Left renal cortex interstitium (tissue), 4 donors: ENCODE results near the gene ZCRB1. TPM values are rescaled to one million over a fixed set of nuclear protein-coding genes. Genes with fewer than 3 reads are reported as not detected.
"Not testable (repeated sequence)": the region's sequence is repeated elsewhere in the genome, so short reads cannot be mapped to it uniquely, and the experiment has no call there.

Source experiments
- DNase-seq, 4 donors: peaks; one replicate each; pipeline ENCODE4 v3.0.0-alpha.2; 2013; ENCODE audit warnings: low read depth in 4 of 4, low spot score in 2 of 4, missing footprints in 1 of 4
- polyA plus RNA-seq, 4 donors: library from polyadenylated mRNA; unstranded; fragments of 120-200 nt; gene quantifications; one replicate each; pipeline ENCODE4 v1.2.1, GENCODE V29; 2013; ENCODE audit not compliant: insufficient read length in 4 of 4

The ZCRB1 gene
- polyA plus RNA-seq, 4 donors: 89.8 to 106 (median 102) TPM

DNA sequence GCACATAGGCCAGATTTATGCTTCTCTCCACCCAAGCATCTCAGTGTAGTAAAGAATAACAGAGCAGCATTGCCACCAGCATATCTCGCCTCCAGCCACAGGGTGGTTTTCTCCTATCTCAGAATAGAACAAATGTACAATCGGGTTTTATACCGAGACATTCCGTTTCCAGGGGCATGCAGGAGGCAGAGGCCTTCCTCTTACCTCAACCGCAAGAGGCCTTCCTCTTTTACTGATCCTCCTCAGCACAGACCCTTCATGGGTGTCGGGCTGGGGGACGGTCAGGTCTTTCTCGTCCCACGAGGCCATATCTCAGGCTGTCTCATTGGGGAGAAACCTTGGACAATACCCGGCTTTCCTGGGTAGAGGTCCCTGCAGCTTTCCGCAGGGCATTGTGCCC lies 4.2 kb upstream of the ZCRB1 start:
- not testable (repeated sequence) for DNase-seq

GRCh38 chr12:42327227-42327590 lies 1.3 kb upstream of the ZCRB1 start:
- DNase-seq: no peak

DNA sequence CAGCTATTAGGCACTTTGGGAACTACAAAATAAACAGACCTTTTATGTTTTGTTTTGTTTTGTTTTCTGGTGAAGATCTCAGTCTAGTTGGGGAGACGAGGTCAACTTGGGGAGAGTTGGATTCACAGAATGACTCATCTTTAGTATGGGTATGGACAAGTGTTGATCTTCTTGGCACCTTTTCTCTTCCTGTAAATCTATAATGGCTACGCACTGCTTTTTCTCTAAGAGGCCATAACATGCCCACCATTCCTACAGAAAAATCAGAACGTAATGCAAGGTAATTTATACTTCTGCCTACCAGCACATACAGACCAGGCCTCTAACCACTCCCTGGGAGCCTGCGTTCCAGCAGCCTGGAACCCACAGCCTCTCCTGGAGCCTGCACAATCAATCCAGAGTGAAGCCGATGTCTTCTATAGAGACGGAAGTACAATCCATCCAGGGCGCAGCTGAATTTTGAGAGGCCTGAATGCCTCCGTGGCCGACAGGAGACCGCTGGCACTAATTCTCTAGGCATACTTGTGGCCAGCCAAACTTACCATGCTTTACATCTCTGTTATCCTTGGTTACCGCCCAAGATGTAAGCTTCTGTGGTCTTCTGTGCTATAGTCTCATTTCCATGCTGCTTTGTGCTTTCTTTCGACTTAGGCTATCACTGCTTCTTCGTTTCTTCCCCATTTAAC lies 790 bp upstream of the ZCRB1 start:
- DNase-seq: peak in 2 of 4 donors; percentile 21 to 31

DNA sequence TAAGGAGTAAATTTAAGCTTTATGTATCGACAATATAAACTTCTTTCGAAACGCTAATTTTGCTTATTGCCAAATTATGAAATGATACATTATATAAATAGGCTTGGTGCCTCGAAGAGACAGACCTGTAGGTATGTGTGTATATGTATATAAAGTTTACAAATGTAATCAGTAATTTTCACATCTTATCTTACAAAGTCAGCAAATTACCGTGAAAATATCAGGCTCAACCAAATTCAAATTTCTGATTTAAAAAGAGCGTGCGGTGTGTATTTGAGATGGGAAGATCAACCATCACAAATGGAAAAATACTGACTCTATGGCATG lies 605 bp downstream of the ZCRB1 start:
- no peak for DNase-seq

- no peak for DNase-seq
Observed at GRCh38 chr12:42323856-42324255, 2.0 kb downstream of the ZCRB1 start.

DNA sequence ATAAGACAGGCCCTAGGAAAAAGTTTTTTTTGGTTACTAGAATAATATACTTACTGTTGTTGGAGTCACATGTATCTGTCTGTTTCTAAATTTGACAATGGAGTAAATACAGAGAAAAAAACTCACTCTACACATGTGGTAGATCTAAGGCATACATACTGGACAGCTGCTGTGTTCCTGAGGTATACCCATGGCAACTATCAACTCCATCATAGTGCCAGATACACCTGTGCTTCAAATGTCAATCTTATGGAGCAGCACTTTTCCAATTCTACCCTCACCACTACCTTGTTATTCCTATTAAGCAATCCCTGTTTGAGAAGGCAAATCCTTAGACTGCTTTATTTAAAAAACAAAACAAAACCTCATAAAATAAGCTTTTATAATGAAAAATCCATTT lies 3.3 kb downstream of the ZCRB1 start:
- DNase-seq: no peak

DNA sequence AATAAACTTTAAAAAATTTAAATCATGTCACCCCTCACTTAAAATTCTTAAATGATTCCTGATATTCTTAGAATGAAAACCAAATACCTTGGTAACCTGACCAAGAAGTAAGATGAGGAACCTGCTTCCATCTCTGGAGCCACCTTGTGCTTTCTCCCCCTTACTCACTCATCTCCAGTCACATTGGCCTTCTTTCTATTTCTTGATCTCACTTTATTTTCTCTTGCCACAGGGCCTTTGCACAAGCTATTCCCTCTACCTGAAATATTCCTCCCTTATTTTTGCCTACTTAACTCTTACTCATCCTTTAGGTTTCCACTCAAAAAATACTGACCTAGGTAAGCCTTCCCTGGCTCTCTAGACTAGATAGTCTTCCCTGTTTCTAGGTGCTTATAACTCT lies 5.1 kb downstream of the ZCRB1 start:
- no peak for DNase-seq

DNA sequence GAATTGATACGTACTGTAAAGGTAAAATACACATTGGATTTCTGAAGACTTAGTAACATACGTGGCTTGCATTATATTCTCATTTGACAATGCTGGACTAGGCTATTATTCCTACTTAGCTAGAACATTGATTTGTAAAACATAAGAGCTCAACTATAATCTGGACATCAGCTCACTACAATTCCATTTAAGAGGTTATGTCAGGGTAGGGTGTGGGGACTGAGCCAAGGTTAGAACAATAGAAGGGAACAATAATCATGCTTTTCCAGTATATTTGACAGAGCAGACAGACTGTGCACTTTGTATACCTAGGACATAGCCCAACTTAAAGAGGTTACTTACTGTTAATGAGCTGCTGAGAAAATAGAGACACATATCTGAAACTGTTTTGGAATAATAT lies 10.8 kb downstream of the ZCRB1 start:
- DNase-seq: no peak

- DNase-seq: no peak
Observed at GRCh38 chr12:42309996-42310395, 15.9 kb downstream of the ZCRB1 start.

GRCh38 chr12:42308390-42308789 lies 17.5 kb downstream of the ZCRB1 start:
- DNase-seq: no peak

- no peak for DNase-seq
Observed at GRCh38 chr12:42306297-42306696, 19.6 kb downstream of the ZCRB1 start.

DNA sequence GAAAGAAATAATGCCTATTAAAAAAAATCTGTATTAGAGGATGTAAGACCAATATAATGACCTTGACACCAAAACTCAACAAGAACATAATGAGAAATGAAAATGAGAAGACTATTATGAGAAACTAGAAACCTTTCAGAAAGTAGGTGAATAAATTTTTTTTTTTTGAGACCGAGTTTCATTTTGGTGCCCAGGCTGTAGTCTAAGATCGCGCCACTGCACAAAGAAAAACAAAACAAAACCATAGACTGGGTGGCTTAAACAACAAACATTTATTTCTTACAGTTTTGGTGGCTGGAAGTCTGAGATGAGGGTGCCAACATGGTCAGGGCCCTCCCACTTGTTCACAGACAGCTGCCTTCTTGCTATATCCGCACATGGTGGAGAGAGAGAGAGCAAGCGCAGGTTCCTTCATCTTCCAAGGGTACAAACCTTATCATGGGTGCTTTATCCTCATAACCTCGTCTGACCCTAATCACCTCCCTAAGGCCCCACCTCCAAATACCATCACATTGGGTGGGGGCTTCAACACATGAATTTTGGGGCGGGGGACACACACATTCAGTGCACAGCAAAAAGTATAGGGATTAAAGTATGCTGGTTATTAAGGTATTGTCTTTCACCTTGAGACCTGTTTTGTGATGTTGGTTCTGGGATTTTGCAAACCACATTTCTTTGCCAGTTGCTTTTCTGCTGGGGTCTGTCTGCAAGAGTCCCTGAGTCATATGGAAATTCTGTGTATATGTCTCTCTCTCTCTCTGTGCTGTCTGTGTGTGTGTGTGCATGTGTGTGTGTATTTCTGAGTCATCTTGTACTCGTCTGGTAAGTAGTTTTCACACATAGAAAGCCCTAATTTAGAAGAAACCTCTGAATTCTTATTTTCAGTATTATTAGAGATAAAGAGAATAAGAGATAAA lies 26.2 kb downstream of the ZCRB1 start:
- DNase-seq: no peak

DNA sequence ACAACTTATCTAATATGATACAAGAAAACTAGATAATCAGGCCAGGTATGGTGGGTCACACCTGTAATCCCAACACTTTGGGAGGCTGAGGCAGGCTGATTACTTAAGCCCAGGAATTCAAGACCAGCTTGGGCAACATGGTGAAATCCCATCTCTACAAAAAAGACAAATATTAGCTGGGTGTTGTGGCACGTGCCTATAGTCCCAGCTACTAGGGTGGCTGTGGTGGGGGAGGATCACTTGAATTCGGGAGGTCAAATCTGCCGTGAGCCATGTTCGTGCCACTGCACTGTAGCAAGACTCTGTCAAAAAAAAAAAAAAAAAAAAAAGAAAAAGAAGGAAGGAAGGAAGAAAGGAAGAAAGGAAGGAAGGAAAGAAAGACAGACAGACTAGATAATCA lies 27.0 kb downstream of the ZCRB1 start:
- DNase-seq: no peak

DNA sequence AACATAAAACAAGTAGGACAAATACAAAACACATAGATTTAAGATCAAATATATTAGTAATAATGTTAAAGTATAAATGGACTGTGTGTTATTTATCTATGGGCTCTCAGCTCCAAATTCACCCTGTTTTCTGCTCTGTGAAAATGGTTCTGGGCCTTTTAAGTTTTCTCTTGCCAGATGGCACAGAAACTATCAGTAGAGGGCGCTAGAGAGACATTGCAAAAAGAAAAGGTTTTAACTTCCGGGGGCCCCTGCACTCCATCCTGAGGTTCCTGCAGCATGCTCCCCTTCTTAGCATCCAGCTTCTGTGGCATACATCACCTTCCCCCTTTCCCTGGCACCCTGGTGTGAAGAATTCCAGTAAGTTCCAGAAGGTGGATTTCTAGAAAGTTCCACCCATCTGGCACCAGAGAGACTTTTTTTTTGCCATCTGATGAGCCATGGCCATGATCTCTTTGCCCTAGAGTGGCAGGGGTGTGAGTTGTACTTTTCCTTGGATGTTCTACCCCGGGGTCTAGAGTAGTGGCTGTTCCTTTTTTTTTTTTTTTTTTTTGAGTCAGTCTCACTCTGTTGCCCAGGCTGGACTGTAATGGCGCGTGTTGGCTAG lies 29.3 kb downstream of the ZCRB1 start:
- DNase-seq: no peak

GRCh38 chr12:42291680-42292079 lies 34.2 kb downstream of the ZCRB1 start:
- no peak for DNase-seq

- no peak for DNase-seq
Observed at GRCh38 chr12:42288544-42288943, 37.4 kb downstream of the ZCRB1 start.

DNA sequence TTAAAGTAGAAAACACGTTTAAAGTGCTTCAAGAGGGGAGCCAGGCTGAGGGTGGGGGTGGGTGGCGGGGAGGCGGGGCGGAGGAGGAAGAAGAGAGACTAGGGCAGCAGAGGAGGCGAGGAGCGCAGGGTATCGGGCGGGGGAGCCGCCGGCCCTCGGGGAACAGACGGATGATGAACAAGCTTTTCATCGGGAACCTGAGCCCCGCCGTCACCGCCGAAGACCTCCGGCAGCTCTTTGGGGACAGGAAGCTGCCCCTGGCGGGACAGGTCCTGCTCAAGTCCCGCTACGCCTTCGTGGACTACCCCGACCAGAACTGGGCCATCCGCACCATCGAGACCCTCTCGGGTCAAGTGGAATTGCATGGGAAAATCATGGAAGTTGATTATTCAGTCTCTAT lies 39.2 kb downstream of the ZCRB1 start:
- DNase-seq: no peak

DNA sequence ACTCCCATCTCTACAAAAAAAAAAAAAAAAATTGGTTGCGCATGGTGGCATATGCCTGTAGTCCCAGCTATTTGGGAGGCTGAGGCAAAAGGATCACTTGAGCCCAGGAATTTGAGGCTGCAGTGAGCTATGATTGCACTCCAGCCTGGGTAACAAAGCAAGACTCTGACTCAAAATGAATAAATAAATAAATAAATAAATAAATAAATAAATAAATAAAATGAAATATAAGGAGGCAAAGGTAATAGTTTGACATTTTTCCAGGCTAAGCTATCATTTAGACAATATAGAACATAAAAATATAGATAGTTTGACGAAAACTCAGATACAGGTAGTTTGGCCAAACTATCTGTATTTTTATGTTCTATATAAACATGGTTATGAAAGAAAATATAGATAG lies 40.5 kb downstream of the ZCRB1 start:
- no peak for DNase-seq

DNA sequence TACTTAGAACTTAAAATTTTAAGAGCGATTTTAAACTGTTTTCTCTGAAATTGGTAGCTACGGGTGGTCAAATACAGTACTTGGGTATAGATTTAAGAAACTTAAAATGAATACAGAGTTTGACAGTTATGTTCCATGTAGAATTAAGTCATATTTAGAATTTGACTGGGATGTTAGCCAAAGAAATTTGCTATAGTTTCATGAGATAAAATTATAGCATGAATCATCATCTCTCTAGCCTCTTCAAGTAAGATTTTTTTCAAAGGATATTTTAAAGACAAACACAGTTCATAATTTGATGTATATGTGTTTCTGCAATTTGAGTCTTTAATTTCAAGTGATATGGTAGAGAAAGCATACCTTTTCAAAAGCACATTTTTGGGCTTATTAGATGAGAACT lies 41.0 kb downstream of the ZCRB1 start:
- DNase-seq: no peak

GRCh38 chr12:42284157-42284556 lies 41.7 kb downstream of the ZCRB1 start:
- no peak for DNase-seq

- DNase-seq: no peak
Observed at GRCh38 chr12:42283739-42284138, 42.2 kb downstream of the ZCRB1 start.

GRCh38 chr12:42282294-42282693 lies 43.6 kb downstream of the ZCRB1 start:
- DNase-seq: peak in 1 of 4 donors; percentile 6
